ENCODE measurements around the gene PIP5K1A. TPM values are rescaled to one million over a fixed set of nuclear protein-coding genes. Genes with fewer than 3 reads are reported as not detected.

PIP5K1A gene
- total RNA-seq, 4 donors from 2014 or later, result 66.8 to 240 (median 92.6) TPM

DNA sequence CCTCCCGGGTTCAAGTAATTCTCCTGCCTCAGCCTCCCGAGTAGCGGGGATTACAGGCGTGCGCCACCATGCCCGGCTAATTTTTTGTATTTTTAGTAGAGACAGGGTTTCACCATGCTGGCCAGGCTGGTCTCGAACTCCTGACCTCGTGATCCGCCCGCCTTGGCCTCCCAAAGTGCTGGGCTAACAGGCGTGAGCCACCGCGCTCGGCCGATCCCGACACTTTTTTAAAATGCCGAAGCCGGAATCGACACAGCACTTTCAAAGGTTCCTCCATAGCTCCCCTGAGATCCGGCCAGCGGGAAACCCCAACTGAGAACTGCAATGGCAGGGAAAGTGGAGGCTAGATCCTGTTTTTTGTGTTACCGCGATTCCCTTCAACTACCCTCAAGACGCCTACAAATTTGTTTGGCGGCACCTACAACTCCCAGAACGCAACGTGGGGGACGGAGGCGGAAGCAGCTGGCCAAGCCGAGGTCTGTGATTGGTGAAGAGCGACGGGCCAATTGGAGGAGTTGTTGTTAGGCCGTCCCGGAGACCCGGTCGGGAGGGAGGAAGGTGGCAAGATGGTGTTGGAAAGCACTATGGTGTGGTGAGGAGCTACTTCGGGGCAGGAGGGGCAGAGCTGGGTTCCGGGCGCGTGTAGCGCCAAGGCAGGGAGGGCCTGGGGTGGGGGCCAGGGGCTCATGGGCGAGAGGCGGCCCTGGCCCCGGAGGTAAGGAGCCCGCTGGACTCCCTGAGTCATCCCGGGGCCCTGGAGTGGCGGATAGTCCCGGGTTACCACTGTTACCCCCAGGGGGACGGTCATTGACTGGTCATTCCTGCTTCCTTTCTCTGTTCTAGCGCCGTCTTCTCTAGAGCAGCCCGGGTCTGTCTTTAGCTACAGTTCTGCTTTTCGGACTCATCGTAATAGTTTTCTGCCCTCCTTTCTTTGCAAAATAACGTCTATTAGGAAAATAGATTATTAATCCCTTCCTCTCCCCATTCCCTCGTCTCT is 56.2 kb downstream of the PIP5K1A start, which contains the start of gene PSMD4:
Gene PSMD4 (plus strand): TSS at position 518 of the 997 bp plus-strand sequence. CDS start 49 bp downstream, at position 567.
- no peaks in the 10 kb centered on the region for H3K27me3 ChIP-seq
- TF ChIP-seq POLR2A (IDR thresholded peaks at IDR 0.05) (peak; percentile 74 to 79), CTCF (IDR thresholded peaks at IDR 0.05) (peak in 1 of 4 experiments; percentile 15)
- DNase-seq, result peak; percentile 95 to 96
- H3K9me3 ChIP-seq, result no peaks in the 10 kb centered on the region
- peak within 1 kb of the TSS; percentile 80 to 87 for H3K4me3 ChIP-seq
- peaks cover 0 to 3% of the 10 kb centered on the region in 2 donors for H3K4me1 ChIP-seq
- intact Hi-C loops (cut with DNase I; ENCODE audit: low total_unique reads), result loop anchor here (10.0 kb wide), 1 partner anchor 60 kb away; the partner anchor contains the start of genes PIP5K1A and VPS72
- H3K36me3 ChIP-seq, result no peaks in the 10 kb centered on the region
- peak within 1 kb of the TSS; percentile 86 to 90 for H3K27ac ChIP-seq

GRCh38 chr1:151255381-151255780 is 57.0 kb downstream of the PIP5K1A start:
- H3K27me3 ChIP-seq, result no peaks in the 10 kb centered on the region
- H3K27ac ChIP-seq, result peak overlapping the region; percentile 86 to 90
- peak overlapping the region; percentile 80 to 87 for H3K4me3 ChIP-seq
- H3K36me3 ChIP-seq, result no peaks in the 10 kb centered on the region
- no peaks in the 10 kb centered on the region for H3K9me3 ChIP-seq
- peaks cover 0 to 3% of the 10 kb centered on the region in 2 donors for H3K4me1 ChIP-seq
- intact Hi-C loops (cut with DNase I; ENCODE audit: low total_unique reads), result loop anchor here (10.0 kb wide), 1 partner anchor 61 kb away; the partner anchor contains the start of genes PIP5K1A and VPS72
- TF ChIP-seq CTCF (IDR thresholded peaks at IDR 0.05) (no peak), POLR2A (IDR thresholded peaks at IDR 0.05) (no peak)
- DNase-seq, result no peak

DNA sequence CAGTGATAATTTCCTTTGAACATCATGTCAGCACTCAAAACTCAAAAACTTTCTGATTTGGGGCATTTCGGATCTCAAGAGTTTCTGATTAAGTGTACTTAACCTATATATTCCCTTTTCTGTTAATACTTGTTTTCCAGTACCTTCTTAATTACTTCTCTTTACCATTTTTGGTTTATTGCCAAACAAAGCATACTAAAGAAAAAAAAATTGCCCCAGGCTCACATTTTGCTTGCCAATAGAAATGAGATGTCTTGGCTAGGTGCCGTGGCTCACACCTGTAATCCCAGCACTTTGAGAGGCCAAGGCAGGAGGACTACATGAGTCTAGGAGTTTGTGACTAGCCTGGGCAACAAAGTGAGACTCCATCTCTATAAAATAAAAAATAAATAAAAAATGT is 61.0 kb downstream of the PIP5K1A start:
- no peak for DNase-seq
- intact Hi-C loops (cut with DNase I; ENCODE audit: low total_unique reads), result loop anchor here (10.0 kb wide), 1 partner anchor 65 kb away; the partner anchor contains the start of genes PIP5K1A and VPS72
- no peak overlapping the region for H3K4me3 ChIP-seq
- peaks cover 0 to 3% of the 10 kb centered on the region in 2 donors for H3K4me1 ChIP-seq
- TF ChIP-seq CTCF (IDR thresholded peaks at IDR 0.05) (no peak), POLR2A (IDR thresholded peaks at IDR 0.05) (no peak)
- H3K9me3 ChIP-seq, result no peaks in the 10 kb centered on the region
- H3K27me3 ChIP-seq, result no peaks in the 10 kb centered on the region
- H3K27ac ChIP-seq, result no peak overlapping the region
- no peaks in the 10 kb centered on the region for H3K36me3 ChIP-seq

GRCh38 chr1:151265446-151266236 is 67.3 kb downstream of the PIP5K1A start:
- intact Hi-C loops (cut with DNase I; ENCODE audit: low total_unique reads), result no loop called here
- DNase-seq, result no peak
- Histone ChIP-seq H3K36me3 (no peaks in the 10 kb centered on the region), H3K27ac (no peak overlapping the region), H3K27me3 (no peaks in the 10 kb centered on the region), H3K4me3 (no peak overlapping the region), H3K4me1 (no peaks in the 10 kb centered on the region), H3K9me3 (no peaks in the 10 kb centered on the region)
- no peak for TF ChIP-seq POLR2A (IDR thresholded peaks at IDR 0.05)

GRCh38 chr1:151266315-151266714 is 68.0 kb downstream of the PIP5K1A start:
- H3K36me3 ChIP-seq, result no peaks in the 10 kb centered on the region
- no peak overlapping the region for H3K27ac ChIP-seq
- no peaks in the 10 kb centered on the region for H3K27me3 ChIP-seq
- TF ChIP-seq POLR2A (IDR thresholded peaks at IDR 0.05) (no peak), CTCF (IDR thresholded peaks at IDR 0.05) (no peak)
- H3K9me3 ChIP-seq, result no peaks in the 10 kb centered on the region
- no peak for DNase-seq
- intact Hi-C loops (cut with DNase I; ENCODE audit: low total_unique reads), result no loop called here
- H3K4me3 ChIP-seq, result no peak overlapping the region
- no peaks in the 10 kb centered on the region for H3K4me1 ChIP-seq

All from uterus (tissue), 4 donors.